ENCODE measurements around the gene PROSER2.

Gene PROSER2

GRCh38 chr10:11823122-11823988 is at the start of gene PROSER2:
TSS of gene PROSER2 (plus strand) at chr10:11823356. CDS start at chr10:11852078, 28,722 bp downstream.
- DNase-seq: no peak

DNA sequence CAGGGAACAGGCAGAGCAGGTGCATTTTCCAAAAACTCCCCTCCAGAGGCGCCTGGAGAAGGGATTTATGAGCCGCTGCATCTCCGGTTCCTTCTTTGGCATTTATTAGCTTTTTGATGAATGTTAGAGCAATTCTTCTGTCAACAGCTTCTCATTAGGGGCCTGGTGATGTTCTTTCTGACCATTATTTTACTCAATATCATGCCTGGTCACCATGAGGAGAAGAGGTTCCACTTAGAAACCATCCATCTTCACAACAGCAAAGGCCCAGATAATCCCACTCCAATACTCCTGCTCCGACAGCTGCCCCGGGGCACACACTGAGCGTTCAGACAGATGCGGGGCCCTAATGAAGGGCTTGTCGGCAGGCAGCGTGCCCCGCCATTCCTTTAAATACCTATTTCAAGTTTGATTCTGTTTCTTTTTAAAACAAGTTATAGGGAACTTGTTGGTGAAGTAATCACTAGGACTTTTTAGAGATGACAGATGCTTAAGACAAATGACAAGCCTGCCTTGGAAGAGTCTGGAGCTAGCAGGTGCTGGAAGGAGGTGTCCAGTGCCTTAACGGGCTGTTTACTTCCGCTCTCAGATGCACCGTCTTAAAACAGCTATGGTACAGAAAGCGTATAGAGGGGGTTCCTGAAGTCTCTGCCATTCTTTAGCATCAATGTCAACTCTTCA is 49.3 kb upstream of the PROSER2 start:
- DNase-seq: no peak

- no peak for DNase-seq
Measured at GRCh38 chr10:11775412-11775811, 47.7 kb upstream of the PROSER2 start.

DNA sequence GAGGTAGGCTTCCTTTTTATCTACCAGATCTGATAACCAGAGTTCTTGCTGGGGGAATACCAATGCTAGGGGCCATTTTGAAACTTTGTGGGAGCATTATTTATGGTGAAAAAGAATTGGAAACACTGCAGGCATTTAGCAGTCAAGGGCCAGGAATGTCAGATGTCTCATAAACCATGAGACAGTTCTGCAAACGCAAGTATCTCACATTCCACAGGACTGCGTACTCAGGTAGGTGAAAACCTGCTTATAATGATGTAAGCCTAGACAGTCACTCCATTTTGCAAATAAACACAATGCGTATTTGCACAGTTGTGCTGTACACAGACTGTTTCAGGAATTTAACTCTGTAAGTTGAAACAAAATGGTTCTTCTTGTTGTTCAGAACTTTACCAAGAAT is 47.1 kb upstream of the PROSER2 start:
- no peak for DNase-seq

DNA sequence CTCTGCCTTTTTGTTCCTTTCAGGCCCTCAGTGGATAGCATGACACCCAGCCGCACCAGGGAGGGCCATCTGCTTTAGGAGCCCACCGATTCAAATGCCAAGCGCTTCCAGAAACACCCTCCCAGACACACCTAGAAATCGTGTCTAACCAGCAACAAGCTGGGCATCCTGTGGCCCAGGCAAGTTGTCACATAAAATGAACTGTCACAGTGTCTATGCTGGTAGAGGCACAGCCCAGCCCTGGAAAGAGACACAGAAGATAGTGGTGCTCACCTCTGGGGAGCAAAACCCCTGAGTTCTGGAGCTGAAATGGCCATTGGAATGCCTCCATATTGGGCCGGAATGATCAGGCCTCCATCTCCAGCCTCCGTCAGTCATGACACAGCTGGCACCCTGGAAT is 42.0 kb upstream of the PROSER2 start:
- no peak for DNase-seq

GRCh38 chr10:11782793-11783557 is 40.2 kb upstream of the PROSER2 start:
- peak; percentile 35 to 65 for DNase-seq

DNA sequence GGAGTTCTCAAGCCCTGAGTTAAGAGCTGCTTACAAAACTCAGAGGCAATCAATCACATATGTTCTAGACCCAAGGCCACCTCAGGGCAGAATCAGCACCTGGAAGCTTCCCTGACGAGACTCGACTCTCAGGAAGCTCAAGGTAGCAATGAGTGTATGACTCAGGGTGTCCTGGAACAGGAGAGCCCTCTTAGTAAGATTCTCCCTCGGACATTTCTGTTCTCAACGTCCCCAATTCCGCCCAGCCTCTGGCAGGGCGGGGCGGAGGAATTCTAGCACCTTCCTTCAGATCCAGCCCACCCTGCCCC is 39.6 kb upstream of the PROSER2 start:
- no peak for DNase-seq

- no peak for DNase-seq
Measured at GRCh38 chr10:11787374-11787773, 35.8 kb upstream of the PROSER2 start.

DNA sequence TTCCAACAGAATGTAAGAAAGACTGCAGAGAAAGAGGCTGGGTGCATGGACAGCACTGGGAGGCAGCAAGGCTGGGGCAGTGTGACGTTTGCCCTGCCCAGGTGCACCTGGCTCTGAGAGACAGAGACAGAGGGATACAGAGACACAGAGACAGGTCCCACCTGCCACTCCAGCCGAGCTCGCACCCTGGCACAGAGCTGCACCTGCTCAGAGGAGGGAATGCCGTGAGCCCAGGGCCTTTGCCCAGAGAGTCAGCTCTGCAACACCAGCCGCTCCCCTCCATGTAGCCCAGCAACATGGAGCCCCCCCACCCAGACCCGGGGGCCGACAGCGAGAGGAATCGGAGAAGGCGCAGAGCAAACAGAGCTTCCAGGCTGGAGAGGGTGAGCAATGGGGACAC is 35.3 kb upstream of the PROSER2 start:
- DNase-seq: no peak

- no peak for DNase-seq
Measured at GRCh38 chr10:11789306-11789705, 33.9 kb upstream of the PROSER2 start.

DNA sequence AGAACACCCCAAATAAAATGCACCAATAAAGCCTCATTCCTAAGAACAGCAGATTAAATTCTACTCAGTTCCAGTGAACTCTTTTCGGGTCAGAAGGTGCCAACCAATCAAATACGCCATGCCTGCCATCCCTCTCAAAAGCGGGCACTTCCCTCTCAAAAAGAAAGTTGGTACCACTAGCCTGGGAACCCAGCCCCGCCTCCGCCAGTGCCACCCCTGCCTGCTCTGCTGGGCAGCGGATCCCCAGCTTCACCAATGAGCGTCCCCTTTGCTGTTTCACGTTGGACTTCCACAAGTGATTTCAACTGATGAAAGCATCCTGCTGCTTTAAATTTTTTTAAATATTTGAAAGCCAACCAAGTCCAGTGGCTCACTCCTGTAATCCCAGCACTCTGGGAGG is 33.2 kb upstream of the PROSER2 start:
- DNase-seq: no peak

- no peak for DNase-seq
Measured at GRCh38 chr10:11793762-11794479, 29.2 kb upstream of the PROSER2 start.

DNA sequence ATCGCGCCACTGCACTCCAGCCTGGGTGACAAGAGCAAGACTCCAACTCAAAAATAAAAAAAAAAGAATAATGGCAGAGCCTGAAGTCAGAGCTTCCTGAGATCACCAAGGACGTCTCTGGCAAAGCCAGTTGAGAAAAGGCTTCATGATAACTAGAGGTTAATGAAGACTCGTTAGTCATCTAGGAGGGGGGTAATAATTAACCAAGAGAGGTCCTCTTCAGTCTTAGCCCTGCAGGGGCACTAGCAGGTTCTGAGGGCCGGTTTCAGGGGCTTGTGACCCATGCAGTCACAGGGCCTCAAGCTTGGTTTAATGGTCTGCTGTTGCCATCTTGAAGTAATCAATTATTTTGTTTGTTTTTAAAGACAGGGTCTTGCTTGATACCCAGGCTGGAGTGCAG is 28.6 kb upstream of the PROSER2 start:
- no peak for DNase-seq

GRCh38 chr10:11795101-11795920 is 27.8 kb upstream of the PROSER2 start:
- DNase-seq: no peak

DNA sequence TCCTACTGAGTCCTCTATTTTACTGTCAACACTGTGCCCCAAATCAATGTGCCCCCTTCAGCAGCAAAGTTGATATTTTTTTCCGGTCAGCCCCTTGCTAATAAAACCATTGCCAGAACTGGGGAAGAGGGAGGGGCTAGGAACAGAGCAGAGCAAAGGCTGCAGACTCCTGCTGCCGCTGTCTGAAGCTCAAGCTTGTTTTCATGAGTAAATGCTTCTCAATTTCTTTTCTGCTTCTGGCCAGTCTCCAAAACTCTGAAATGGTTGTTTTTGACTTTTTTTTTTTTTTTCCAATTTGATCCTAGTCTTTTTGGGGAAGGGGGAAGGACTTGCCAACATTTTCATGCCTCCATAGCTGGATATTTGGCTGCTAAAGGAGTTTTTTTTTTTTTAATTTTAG is 26.7 kb upstream of the PROSER2 start:
- no peak for DNase-seq

DNA sequence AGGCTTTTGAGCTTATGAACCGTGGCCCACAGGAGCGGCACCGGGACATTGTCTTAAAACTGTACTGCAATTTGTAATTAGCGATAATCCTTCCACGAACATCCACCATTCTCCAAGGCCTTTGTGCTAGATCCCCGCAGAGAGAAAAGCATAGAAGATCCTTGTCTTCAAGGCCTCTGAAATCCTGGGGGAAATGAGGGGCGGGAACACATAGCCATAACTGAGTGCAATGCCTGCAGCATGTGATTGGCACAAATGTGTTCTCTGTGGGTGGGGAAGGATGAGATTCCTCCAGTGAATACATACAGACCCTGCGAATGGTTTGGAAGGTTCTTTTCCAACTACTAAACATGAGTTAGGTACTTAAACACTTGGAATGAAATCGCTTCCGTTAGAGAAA is 25.9 kb upstream of the PROSER2 start:
- DNase-seq: no peak

DNA sequence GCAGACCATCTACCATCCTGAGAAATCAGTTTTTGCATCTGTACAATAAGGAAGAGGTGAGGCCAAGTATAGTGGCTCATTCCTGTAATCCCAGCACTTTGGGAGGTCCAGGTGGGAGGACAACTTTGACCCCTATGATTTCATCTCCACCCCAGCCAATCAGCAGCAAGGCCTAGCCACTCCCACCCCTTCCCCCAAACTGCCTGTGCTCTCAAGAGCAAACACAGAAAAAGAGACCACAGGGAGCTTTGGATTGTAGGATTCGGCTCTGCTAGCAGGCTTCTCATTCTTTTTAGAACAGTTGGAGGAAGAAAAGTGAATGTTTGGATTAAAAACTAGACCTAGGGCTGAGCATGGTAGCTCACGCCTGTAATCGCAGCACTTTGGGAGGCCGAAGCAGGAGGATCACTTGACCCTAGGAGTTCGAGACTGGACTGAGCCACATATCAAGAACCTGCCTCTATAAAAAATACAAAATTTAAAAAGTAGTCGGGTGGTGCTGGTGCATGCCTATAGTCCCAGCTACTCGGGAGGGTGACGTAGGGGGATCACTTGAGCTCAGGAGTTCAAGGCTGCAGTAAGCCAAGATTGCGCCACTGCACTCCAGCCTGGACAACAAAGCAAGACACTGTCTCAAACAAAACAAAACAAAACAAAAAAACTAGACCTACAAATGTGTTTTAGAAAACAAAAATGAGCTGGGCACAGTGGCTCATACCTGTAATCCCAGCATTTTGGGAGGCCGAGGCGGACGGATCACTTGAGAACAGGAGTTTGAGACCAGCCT is 25.1 kb upstream of the PROSER2 start:
- no peak for DNase-seq

- DNase-seq: no peak
Measured at GRCh38 chr10:11798845-11799735, 24.1 kb upstream of the PROSER2 start.

GRCh38 chr10:11799736-11800080 is 23.4 kb upstream of the PROSER2 start:
- DNase-seq: no peak

DNA sequence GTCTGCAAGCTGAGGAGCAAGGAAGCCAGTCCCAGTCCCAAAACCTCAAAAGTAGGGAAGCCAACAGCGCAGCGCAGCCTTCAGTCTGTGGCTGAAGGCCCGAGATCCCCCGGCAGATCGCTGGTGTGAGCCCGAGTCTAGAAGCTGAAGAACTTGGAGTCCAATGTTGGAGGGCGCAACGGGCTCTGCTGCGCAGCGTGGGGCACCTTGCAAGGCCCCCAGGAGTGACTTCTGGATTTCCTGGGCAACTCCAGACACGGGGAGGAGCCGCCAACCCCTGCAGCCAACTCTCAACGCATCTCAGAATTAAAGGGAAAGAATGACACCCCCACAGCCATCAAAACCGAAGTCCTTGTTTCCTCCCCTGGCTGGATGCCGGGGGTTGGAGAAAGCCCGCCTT is 18.8 kb upstream of the PROSER2 start:
- DNase-seq: no peak
